Measurements from ENCODE around the gene ANXA2R.

Gene ANXA2R

DNA sequence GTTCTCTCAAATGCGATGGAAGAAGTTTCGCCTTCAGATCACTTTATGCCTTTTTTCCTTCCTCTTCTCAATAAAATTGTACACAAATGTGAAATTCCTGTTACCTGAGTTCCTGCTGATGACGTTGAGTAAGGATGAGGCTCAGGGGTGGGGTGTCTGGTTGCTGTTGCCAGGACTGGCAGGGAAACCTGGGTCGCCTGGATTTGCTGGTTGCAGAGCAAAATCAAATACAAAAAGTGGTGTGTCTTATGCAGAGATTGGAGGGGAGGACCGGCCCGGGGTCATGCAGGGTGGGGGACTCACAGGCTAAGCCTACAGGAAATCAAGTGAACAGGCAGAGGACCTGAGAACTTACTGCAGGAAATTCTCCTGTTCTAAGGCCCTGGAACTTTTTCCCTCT, 39.2 kb downstream of the ANXA2R start:
- ChIA-PET POLR2A (ENCODE audit: low non-redundant PET) (no interaction called here), CTCF (interaction anchor here (0.8 kb wide), 1 partner anchor 19 kb away, joined by 3 read pairs; no protein-coding TSS in a partner anchor)
- no peak overlapping the region for H3K27ac ChIP-seq
- TF ChIP-seq, protein P1, sequence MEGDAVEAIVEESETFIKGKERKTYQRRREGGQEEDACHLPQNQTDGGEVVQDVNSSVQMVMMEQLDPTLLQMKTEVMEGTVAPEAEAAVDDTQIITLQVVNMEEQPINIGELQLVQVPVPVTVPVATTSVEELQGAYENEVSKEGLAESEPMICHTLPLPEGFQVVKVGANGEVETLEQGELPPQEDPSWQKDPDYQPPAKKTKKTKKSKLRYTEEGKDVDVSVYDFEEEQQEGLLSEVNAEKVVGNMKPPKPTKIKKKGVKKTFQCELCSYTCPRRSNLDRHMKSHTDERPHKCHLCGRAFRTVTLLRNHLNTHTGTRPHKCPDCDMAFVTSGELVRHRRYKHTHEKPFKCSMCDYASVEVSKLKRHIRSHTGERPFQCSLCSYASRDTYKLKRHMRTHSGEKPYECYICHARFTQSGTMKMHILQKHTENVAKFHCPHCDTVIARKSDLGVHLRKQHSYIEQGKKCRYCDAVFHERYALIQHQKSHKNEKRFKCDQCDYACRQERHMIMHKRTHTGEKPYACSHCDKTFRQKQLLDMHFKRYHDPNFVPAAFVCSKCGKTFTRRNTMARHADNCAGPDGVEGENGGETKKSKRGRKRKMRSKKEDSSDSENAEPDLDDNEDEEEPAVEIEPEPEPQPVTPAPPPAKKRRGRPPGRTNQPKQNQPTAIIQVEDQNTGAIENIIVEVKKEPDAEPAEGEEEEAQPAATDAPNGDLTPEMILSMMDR (conservative IDR thresholded peaks at IDR 0.05; ENCODE audit: low read depth): no peak
- no peak for DNase-seq (ENCODE audit: low spot score)

DNA sequence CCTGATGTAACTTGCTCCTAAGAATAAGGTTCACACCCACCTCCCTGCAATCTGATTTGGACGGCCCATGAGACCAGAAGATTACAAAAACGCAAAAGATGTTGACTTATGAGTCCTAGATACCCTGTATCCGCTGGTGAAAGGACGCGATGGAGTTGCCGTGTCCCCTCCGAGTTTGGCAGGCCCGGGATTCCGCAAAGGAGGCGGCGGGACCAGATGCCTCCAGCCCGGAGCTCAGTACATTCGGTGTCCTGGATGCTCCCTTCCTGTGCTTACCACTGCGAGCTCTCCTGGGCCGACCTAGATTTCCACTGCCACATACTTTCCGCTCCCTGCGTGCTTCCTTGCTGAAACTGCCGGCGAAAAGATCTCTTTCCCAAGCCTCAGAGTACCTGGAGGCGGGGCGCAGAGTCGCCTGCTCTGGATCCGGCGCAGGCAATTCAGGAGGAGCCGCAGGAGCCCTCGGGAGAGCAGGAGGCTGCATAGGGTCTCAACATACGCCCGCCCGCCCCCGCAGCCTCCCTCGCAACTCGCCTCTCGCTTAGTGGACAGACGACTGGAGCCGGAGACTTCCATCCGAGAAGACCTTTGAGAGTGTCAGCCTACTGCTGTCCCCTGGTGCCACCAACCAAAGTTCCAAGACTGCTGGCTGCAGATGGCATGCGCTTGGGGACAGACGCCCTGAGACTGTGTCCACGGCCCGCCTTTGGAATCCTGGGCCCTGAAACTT, 39.8 kb downstream of the ANXA2R start:
- TF ChIP-seq, protein P1 (conservative IDR thresholded peaks at IDR 0.05; ENCODE audit: low read depth): no peak
- DNase-seq (ENCODE audit: low spot score): no peak
- CTCF ChIA-PET: interaction anchor here (0.8 kb wide), 1 partner anchor 19 kb away, joined by 3 read pairs; no protein-coding TSS in a partner anchor
- H3K27ac ChIP-seq: peak overlapping the region; percentile 19
- POLR2A ChIA-PET (ENCODE audit: low non-redundant PET): interaction anchor here (0.6 kb wide), 1 partner anchor 97 kb away, joined by 5 read pairs; no protein-coding TSS in a partner anchor

DNA sequence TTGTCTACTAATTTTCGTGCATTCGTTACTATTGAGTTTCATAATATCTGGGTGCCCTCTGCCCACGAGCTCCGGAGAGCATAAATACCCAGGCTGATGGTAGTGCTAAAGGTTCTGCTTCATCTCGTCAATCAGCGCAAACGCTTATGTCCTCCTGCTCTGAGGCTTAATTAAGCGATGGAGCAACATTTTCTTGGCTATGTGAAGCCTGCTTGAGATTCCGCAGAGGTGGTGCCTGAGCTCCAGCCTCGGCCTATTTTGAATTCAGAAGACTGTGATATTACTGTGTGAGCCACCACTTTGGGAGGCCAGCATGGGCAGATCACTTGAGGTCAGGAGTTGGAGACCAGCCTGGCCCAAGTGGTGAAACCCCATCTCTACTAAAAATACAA, 44.8 kb downstream of the ANXA2R start:
- ChIA-PET POLR2A (ENCODE audit: low non-redundant PET) (no interaction called here), CTCF (interaction anchor here (0.6 to 1.4 kb wide), 4 partner anchors 44 to 339 kb away, joined by 3 read pairs; partner anchors contain the start of gene ANXA2R)
- no peak for DNase-seq (ENCODE audit: low spot score)
- TF ChIP-seq, protein P1 (conservative IDR thresholded peaks at IDR 0.05; ENCODE audit: low read depth): no peak
- H3K27ac ChIP-seq: peak overlapping the region; percentile 90

DNA sequence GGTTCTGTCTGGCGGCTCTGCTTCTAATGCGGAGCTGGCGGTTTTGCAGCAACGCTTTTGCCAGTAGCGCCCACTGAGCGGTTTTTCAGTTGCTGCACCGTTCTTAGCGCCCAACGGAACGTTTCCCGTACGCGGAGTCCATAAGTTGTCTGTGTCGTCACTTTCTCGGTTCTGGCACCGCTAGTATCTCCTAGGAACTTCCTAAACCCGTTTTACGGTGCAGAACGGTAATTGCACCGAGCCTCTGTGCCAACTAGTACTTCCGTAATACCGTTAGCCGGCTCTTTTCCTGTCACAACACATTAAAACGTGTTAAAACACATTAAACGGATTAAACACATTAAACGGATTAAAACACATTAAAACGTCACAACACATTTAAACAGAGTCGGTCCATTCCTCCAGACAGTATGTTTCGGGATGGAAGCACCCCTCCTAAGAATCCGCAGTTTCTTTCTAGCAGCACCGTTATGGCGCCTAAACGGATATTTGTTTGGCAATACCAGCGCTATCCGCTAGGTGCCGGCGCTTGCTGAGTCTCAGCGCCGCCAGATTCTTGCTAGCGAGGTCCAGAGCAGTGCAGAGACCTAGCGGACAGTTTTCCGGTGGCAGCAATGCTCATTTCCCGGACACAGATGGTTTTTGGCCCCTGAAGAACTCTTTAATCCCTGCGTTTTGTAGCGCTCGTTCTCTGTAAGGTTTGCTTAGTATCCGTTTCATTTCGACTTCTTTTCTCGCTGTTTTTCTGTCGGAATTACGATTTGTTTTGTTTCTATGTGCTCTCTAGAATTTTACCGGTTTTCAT, 45.4 kb downstream of the ANXA2R start:
- peak overlapping the region; percentile 90 for H3K27ac ChIP-seq
- ChIA-PET CTCF (interaction anchor here (0.6 to 1.7 kb wide), 6 partner anchors 14 to 490 kb away, joined by 3 to 6 read pairs (median 3); partner anchors contain the start of gene ANXA2R), POLR2A (ENCODE audit: low non-redundant PET) (no interaction called here)
- TF ChIP-seq, protein P1 (conservative IDR thresholded peaks at IDR 0.05; ENCODE audit: low read depth): peak; percentile 92
- DNase-seq (ENCODE audit: low spot score): peak; percentile 46

DNA sequence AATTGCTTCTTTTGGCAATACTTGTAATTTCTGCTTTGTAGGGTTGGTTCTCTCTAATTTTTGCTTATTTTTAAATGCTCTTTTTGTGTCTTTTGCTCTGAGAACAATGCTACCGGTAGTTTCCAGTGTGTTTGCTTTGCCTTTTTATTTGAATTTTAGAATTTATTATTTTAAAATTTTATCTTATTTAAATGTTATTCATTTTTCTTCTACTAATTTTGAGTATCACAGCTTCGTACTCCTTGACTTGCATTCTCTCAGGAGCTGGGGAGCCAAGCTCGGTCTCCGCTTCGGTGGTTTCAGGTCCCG, 45.9 kb downstream of the ANXA2R start:
- H3K27ac ChIP-seq: peak overlapping the region; percentile 90
- ChIA-PET POLR2A (ENCODE audit: low non-redundant PET) (interaction anchor here (1.1 kb wide), 1 partner anchor 10 kb away, joined by 7 read pairs; no protein-coding TSS in a partner anchor), CTCF (interaction anchor here (0.7 to 1.7 kb wide), 6 partner anchors 14 to 490 kb away, joined by 3 to 6 read pairs (median 3); partner anchors contain the start of gene ANXA2R)
- TF ChIP-seq, protein P1 (conservative IDR thresholded peaks at IDR 0.05; ENCODE audit: low read depth): no peak
- no peak for DNase-seq (ENCODE audit: low spot score)

DNA sequence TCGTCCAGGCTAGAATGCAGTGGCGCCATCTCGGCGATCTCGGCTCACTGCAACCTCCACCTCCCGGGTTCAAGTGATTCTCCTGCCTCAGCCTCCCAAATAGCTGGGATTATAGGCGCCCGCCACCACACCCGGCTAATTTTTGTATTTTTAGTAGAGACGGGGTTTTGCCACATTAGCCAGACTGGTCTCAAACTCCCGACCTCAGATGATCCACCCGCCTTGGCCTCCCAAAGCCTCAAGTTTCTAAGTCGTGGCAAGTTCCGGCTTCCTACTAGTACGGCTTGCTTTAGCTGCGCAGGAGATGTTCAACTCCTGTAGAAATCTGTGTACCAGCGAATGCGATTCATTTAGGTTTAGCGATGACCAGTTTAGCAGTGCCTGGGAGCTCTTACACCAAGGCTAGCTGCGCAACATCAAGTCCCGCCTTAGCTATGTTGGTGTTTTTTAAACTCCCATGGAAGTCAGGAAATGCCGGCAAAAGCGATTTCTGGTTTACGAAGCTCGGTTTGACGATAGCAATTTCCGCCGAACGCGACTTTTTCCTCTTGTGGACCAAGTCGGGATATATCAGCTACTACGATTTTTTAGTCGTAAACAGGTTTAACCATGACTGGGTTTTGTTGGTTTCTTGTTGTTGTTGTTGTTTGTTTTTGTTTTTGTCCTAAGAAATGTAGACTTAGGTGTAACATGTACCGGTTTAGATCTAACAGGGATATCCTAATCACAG, 46.4 kb downstream of the ANXA2R start:
- TF ChIP-seq, protein P1 (conservative IDR thresholded peaks at IDR 0.05; ENCODE audit: low read depth): no peak
- peak overlapping the region; percentile 90 for H3K27ac ChIP-seq
- DNase-seq (ENCODE audit: low spot score): no peak
- POLR2A ChIA-PET (ENCODE audit: low non-redundant PET): interaction anchor here (1.1 kb wide), 1 partner anchor 9 kb away, joined by 7 read pairs; no protein-coding TSS in a partner anchor
- CTCF ChIA-PET: interaction anchor here (0.7 to 1.7 kb wide), 5 partner anchors 15 to 491 kb away, joined by 3 to 6 read pairs (median 3); no protein-coding TSS in a partner anchor
